ENCODE results near the gene DPP10. TPM values are rescaled to one million over a fixed set of nuclear protein-coding genes. Genes with fewer than 3 reads are reported as not detected.

DPP10 gene
- total and polyA plus RNA-seq, 10 of the 15 experiments (the other 5 are each of a cell fraction or from before 2014, with no cell fraction given) = not detected

- TF ChIP-seq BMI1 (IDR thresholded peaks at IDR 0.05; ENCODE audit: borderline replicate concordance) = no peak
- no peak for TF ChIP-seq CHD1 (IDR thresholded peaks at IDR 0.05; ENCODE audit: low read depth, low read length)
- TF ChIP-seq NRF1 (conservative IDR thresholded peaks at IDR 0.05; ENCODE audit: low read depth, low read length) = no peak
- no peak for TF ChIP-seq ZSCAN29 (IDR thresholded peaks at IDR 0.05)
- TF ChIP-seq FOS (IDR thresholded peaks at IDR 0.05; ENCODE audit: borderline replicate concordance, extremely low read depth, insufficient read length) = no peak
- TF ChIP-seq NR2C2 (IDR thresholded peaks at IDR 0.05; ENCODE audit: borderline replicate concordance, control insufficient read depth, insufficient read length, low read depth) = no peak
Observed at GRCh38 chr2:115542331-115542730, 1099.9 kb downstream of the DPP10 start (continued).

- Histone ChIP-seq H2AFZ (ENCODE audit: control insufficient read depth, low read depth, low read length) (no peak overlapping the region), H3K36me3 (ENCODE audit: control insufficient read depth in 2 of 2, insufficient read depth in 2 of 2, low read length in 1 of 2) (no peaks in the 10 kb centered on the region), H3K27me3 (replicated peaks in 1 of 2; ENCODE audit: control insufficient read depth in 2 of 2, insufficient read depth in 2 of 2, low read length in 1 of 2) (no peaks in the 10 kb centered on the region), H3K4me3 (no peak overlapping the region), H3K4me1 (ENCODE audit: control insufficient read depth, insufficient read depth, low read length) (no peaks in the 10 kb centered on the region), H3K9me3 (replicated peaks; ENCODE audit: control insufficient read depth, insufficient read depth, low read length) (no peaks in the 10 kb centered on the region), H3K4me2 (ENCODE audit: control insufficient read depth, insufficient read depth) (no peak overlapping the region), H3K27ac (ENCODE audit: control insufficient read depth, insufficient read depth) (no peak overlapping the region), H4K20me1 (ENCODE audit: control insufficient read depth, insufficient read depth) (no peaks in the 10 kb centered on the region), H3K79me2 (ENCODE audit: control insufficient read depth, insufficient read depth, low read length) (no peaks in the 10 kb centered on the region), H3K9ac (ENCODE audit: control insufficient read depth, insufficient read depth, low read length) (no peak overlapping the region)
- WGBS (ENCODE audit: insufficient coverage, insufficient replicate concordance, low lambda C conversion rate, missing lambda C conversion rate) = 25% methylated on average over 5 of the region's 5 CpGs
- BruUV-seq (replicated peaks) = no TSS peak
- TF ChIP-seq IKZF1 (conservative IDR thresholded peaks at IDR 0.05) = no peak
- no peak for TF ChIP-seq IRF5 (IDR thresholded peaks at IDR 0.05; ENCODE audit: borderline replicate concordance)
- TF ChIP-seq ZNF207 (IDR thresholded peaks at IDR 0.05; ENCODE audit: borderline replicate concordance) = no peak
- no peak for DNase-seq (ENCODE audit: low read depth, low spot score)
- ChIA-PET CTCF (no interaction called here), POLR2A (no interaction called here), RAD21 (ENCODE audit: unreplicated experiment) (no interaction called here), SMC1A (ENCODE audit: uncharacterized antibody, unreplicated experiment) (interaction anchor here (0.7 kb wide), 1 partner anchor 272 kb away, joined by 3 read pairs; no protein-coding TSS in a partner anchor)
- intact Hi-C loops (cut with micrococcal nuclease; ENCODE audit: unreplicated experiment) = no loop called here
- no peak for FAIRE-seq
- in situ Hi-C loops (cut with MboI) = no loop called here
- no peak for ATAC-seq
Observed at GRCh38 chr2:115543024-115543423, 1100.6 kb downstream of the DPP10 start.

Measured in GM12878 (cell line).